NCI-H2196 treated with DMSO at 0.1 percent for 48 hours (cell line): ENCODE data around the gene NEK6.
A peak's percentile ranks its signal among the peaks of the same experiment; 100 is the strongest.

Experiments used
- DNase-seq: peaks from one replicate; lab custom pipeline; 2025; ENCODE audit not compliant: unreplicated experiment; lab: John Stamatoyannopoulos, UW

Gene NEK6

DNA sequence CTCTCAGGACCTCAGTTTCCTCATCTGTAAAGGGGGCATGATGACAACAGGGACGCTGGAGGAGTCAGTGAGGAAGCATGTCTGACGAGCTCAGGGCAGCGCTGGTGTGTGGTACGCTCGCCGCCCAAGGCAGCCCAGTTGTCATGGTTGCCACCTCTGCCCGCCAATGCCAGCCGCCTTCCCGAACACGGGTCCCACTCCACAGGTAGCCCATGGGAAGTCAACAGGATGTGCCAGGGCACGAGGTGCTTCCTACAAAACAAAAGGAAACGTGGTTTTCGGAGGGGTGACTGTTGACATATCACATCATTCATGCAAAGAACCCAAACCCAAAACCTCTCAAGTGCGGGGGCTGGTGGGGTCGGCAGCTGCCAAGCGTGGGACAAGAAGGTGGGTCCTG lies 58.1 kb downstream of the NEK6 start:
- no peak for DNase-seq

DNA sequence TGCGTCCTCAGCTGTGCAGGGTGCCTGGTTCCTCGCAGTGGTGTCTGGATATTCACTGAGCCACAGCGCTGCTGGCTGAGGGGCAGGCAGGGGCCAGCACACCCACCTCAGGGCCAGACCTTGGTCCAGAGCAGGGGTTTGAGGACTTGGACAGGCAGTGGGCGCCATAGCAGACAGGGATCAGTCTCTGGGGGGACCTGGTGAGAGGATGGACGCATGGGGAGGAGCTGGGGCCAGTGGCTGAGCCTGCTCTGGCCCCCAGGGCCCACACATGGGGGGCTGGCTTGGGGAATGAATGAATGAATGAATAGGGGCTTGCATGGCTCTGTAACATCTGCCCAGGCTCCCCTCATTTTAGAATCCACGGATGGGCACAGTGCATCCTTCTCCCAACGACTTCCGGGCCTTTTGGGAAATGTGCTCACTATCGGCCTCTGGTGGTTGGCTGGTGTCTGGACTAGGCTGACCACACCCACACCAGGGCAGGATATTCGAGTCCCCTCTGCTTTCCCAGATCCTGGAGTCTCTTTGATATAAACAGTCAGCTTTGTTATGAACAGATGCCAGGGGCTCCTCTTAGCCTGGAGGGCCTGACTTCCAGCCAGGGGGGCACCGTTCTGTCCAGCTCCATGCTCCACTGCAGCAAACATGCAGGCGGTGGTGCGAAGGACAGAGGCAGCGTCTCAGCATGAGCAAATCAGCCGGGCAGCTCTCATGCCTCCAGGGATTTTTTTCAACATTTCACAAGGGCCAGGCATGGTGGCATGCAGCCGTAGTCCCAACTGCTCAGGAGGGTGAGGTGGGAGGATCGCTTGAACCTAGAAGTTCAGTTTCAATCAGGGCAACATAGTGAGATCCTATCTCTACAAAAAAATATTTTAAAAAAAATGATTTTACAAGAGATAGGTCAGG lies 62.6 kb downstream of the NEK6 start:
- peak; percentile 11 for DNase-seq

- no peak for DNase-seq
Measured at GRCh38 chr9:124321416-124321815, 63.7 kb downstream of the NEK6 start.

DNA sequence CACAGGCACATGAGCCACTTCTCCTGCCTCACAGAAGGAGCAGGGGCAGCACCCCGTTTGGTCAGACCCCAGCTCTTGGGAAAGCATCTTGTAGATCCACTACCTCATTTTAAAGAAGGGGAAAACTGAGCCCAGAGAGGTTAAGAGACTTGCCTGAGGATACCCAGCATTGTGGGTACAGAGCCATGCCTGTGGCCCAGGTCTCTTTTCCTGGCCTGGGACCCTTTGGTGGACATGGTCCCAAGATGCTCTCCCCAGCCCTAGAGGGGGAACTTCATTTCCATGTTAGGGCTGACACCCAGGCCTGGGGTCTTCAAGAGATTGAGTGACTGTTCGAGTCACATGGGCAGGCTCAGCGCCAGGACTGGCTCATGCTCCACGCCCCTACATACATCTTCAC lies 64.2 kb downstream of the NEK6 start:
- no peak for DNase-seq

GRCh38 chr9:124322618-124323432 lies 65.1 kb downstream of the NEK6 start:
- DNase-seq, result no peak

DNA sequence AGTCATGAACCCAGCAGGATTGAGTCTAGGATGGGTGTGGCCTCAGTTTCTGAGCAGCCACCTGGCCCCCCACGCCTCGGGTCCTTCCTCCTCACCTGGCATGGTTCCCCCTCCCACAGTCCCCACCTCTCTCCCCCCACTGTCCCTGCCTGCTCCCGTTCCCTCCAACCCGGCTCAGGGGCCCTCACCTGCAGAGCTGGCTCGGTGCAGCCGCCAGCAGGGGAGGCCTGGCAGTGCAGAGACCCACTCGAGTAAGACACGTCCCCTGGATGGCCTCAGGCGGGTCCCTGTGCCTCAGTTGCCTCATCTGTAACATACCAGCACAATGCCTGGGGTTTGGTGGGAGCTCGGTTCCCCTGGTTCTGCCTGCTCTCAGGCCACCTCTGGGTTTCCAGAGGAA lies 66.2 kb downstream of the NEK6 start:
- no peak for DNase-seq

DNA sequence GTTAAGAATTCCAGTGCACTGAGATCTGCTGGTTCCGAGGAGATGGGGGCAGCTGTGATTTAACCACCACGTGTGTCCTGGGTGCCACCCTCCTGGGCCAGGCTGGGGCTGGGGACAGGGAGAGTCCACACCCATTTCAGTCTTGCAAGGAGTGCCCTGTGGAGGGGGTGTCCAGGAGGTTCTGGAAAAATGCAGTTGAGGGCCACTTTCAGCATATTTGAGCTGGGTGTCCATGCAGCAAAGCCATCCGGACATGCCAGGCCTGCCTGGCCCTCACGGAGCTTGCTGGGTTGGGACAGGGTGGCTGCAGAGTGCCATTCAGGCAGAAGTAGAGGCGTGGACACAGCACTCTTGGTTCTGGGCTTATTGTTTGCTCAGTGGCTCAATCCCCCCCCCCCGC lies 68.1 kb downstream of the NEK6 start:
- DNase-seq, result no peak

- DNase-seq, result no peak
Measured at GRCh38 chr9:124326378-124326777, 68.6 kb downstream of the NEK6 start.

GRCh38 chr9:124327491-124327890 lies 69.7 kb downstream of the NEK6 start:
- DNase-seq, result no peak

DNA sequence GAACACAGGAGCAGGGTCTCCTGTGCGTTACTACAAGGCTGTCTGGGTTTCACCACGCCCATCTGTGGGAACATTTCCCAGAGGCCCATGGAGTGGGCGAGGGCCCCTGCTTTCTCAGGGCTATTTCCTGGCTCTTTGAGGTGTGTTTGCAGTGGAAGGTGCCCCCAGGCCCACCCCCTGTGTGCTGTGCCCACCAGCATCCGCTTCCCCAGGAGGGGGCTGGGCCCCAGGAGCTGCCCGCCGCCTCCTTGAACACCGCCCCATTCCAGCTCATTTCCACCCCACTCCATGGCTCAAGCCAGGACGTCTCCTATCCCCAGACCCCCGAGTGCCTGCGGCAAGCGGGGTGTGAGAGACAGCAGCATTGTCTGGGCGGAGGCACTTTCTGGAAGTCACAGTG lies 70.5 kb downstream of the NEK6 start:
- DNase-seq, result no peak

- no peak for DNase-seq
Measured at GRCh38 chr9:124329206-124329792, 71.5 kb downstream of the NEK6 start.

DNA sequence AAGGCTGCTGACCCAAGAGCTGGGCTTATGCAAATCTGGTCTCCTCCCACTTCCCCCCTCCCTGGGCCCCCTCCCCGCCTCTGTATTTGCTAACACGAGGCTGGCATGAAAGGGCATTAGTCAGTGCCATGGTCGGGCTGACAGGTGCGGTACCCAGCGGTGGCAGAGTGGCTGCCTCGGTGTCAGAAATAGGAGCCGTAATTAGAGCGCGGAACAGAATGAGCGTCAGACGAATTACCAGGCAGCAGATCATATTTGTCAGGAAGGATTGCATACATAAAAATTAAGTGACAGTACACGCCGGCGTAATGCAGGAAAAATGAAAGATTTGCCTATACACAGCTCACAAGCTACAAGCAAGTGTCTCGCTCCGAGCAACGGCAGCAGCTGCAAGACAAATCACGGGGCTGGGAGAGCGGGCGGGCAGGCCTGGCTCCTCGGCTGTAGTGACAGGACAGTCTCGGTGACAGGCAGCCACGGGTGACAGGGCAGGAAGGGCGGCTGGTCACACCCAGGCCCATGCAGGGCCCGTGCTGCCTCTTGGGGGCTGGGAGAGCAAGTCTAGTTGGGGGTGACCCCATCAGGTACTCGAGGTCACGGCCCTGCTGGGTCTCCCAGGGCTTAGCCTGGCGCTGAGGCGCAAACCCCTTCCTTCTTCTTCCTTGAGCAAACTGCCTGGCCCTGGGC lies 72.4 kb downstream of the NEK6 start:
- no peak for DNase-seq

GRCh38 chr9:124331580-124331979 lies 73.8 kb downstream of the NEK6 start:
- DNase-seq, result no peak

- no peak for DNase-seq
Measured at GRCh38 chr9:124332361-124333202, 74.8 kb downstream of the NEK6 start.

DNA sequence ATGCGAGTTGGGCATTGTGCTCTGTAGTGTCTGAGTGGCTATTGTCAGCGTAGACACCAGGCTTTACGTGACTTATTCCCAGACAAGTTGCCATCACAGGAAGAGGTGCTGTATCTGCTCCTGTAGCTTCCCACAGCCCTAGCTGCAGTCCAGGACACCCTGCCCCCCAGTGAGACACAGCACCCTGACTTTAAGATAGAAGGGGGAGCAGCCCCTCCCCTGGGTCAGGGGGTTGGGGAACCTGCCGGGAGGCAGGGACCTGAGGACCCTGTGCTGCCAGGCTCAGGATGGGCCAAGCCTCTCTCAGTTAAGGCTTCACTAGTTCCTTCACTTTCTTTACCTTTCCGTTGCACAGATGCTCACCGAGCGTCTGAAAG lies 75.4 kb downstream of the NEK6 start:
- no peak for DNase-seq

GRCh38 chr9:124334568-124335319 lies 77.0 kb downstream of the NEK6 start:
- no peak for DNase-seq

DNA sequence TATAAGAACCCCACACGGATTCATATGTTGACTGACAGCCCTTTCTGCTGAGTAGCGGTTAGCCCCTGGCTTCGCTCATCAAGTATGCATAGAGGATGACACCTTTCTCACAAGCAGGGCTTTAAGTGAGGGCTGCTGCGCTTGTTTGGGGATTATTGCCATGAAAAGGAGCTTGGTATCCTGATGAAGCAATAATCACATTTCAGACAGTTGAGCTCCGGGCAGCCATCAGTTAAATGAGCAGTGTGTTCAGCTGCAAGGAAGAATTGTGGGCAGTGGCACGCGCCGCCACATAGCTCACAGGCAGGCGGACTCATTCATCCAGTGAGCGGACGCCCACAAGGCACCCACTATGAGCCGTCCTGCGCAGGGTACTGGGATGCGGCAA lies 77.6 kb downstream of the NEK6 start:
- DNase-seq, result no peak

DNA sequence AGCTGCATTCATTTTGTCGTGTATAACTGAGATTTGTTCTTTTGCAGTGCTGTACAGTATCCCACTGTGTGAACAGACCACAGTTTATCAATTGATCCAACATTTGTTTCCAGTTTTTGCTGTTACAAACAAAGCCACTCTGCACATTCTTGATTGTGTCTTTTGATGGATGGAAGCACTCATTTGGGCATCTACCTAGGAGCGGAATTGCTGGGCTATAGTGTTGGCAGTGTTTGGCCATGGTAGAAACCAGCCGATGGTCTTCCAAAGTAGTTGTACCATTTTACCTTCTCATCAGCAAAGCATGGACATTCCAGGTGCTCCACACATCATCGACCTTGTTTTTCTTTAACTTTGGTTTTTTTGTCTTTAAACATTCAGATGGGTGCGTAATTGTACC lies 79.8 kb downstream of the NEK6 start:
- no peak for DNase-seq

GRCh38 chr9:124339603-124340146 lies 81.9 kb downstream of the NEK6 start:
- DNase-seq, result no peak
